Skin epidermis (tissue), 12 donors: ENCODE data around the gene COPB2.
A peak's percentile ranks its signal among the peaks of the same experiment; 100 is the strongest.
"Not testable (repeated sequence)": the region's sequence is repeated elsewhere in the genome, so short reads cannot be mapped to it uniquely, and the experiment has no call there.

Experiments used
- H3K27ac ChIP-seq, 21 experiments: fragments of 200-600 bp; sonication (generic) in 11 of 21; one replicate each; pipeline ENCODE4 v1.5.0; 2020; ENCODE audit warnings: mild to moderate bottlenecking in 3 of 21, inconsistent platforms in 2 of 21, moderate library complexity in 2 of 21
- H3K4me3 ChIP-seq, 7 experiments: fragments of 200-600 bp; sonication (generic) in 2 of 7; one replicate each; pipeline ENCODE4 v1.5.0; 2020; ENCODE audit warnings: inconsistent platforms in 2 of 7, mild to moderate bottlenecking in 2 of 7, moderate library complexity in 1 of 7

The COPB2 gene

GRCh38 chr3:139389552-139390368, at the start of gene COPB2:
Gene COPB2, minus strand, starts transcription at chr3:139389647. Its CDS starts 97 bp downstream, at chr3:139389550.
- H3K4me3 ChIP-seq: peak within 1 kb of the TSS; percentile 63 to 100 (median 94)
- peak within 1 kb of the TSS; percentile 71 to 99 (median 96) for H3K27ac ChIP-seq

- no peak overlapping the region for H3K4me3 ChIP-seq
- peak overlapping the region in 20 of 21 experiments; percentile 0 to 81 (median 68) for H3K27ac ChIP-seq
Observed at GRCh38 chr3:139434764-139435307, 45.4 kb upstream of the COPB2 start.

GRCh38 chr3:139434228-139434627, 44.8 kb upstream of the COPB2 start:
- peak overlapping the region in 17 of 21 experiments; percentile 27 to 81 (median 69) for H3K27ac ChIP-seq

GRCh38 chr3:139433089-139433488, 43.6 kb upstream of the COPB2 start:
- Histone ChIP-seq H3K4me3 (no peak overlapping the region), H3K27ac (no peak overlapping the region)

More at GRCh38 chr3:139434228-139434627, 44.8 kb upstream of the COPB2 start:
- no peak overlapping the region for H3K4me3 ChIP-seq

GRCh38 chr3:139430493-139430892, 41.0 kb upstream of the COPB2 start:
- H3K27ac ChIP-seq: no peak overlapping the region
- no peak overlapping the region for H3K4me3 ChIP-seq

GRCh38 chr3:139427283-139428060, 38.0 kb upstream of the COPB2 start:
- Histone ChIP-seq H3K4me3 (no peak overlapping the region), H3K27ac (no peak overlapping the region)

- Histone ChIP-seq H3K4me3 (no peak overlapping the region), H3K27ac (no peak overlapping the region)
Observed at GRCh38 chr3:139425745-139426400, 36.4 kb upstream of the COPB2 start.

GRCh38 chr3:139423232-139423631, 33.8 kb upstream of the COPB2 start:
- H3K27ac ChIP-seq: no peak overlapping the region

GRCh38 chr3:139421460-139421859, 32.0 kb upstream of the COPB2 start:
- H3K4me3 ChIP-seq: no peak overlapping the region
- no peak overlapping the region for H3K27ac ChIP-seq

More at GRCh38 chr3:139423232-139423631, 33.8 kb upstream of the COPB2 start:
- no peak overlapping the region for H3K4me3 ChIP-seq

GRCh38 chr3:139421040-139421439, 31.6 kb upstream of the COPB2 start:
- Histone ChIP-seq H3K4me3 (no peak overlapping the region), H3K27ac (no peak overlapping the region)

GRCh38 chr3:139418144-139418543, 28.7 kb upstream of the COPB2 start:
- no peak overlapping the region for H3K27ac ChIP-seq
- H3K4me3 ChIP-seq: no peak overlapping the region

GRCh38 chr3:139416275-139416674, 26.8 kb upstream of the COPB2 start:
- no peak overlapping the region for H3K4me3 ChIP-seq
- H3K27ac ChIP-seq: no peak overlapping the region

- Histone ChIP-seq H3K27ac (no peak overlapping the region), H3K4me3 (no peak overlapping the region)
Observed at GRCh38 chr3:139414608-139415224, 25.3 kb upstream of the COPB2 start.

GRCh38 chr3:139412891-139413290, 23.4 kb upstream of the COPB2 start:
- not testable (repeated sequence) for H3K27ac ChIP-seq, H3K4me3 ChIP-seq

GRCh38 chr3:139401155-139401554, 11.7 kb upstream of the COPB2 start:
- H3K4me3 ChIP-seq, H3K27ac ChIP-seq: not testable (repeated sequence)

- H3K4me3 ChIP-seq: no peak overlapping the region
Observed at GRCh38 chr3:139396707-139397106, 7.3 kb upstream of the COPB2 start.

GRCh38 chr3:139394116-139394515, 4.7 kb upstream of the COPB2 start:
- H3K4me3 ChIP-seq: no peak overlapping the region

More at GRCh38 chr3:139396707-139397106, 7.3 kb upstream of the COPB2 start:
- H3K27ac ChIP-seq: no peak overlapping the region

GRCh38 chr3:139388821-139389551, 461 bp downstream of the COPB2 start:
- peak overlapping the region; percentile 42 to 99 (median 96) for H3K27ac ChIP-seq

More at GRCh38 chr3:139394116-139394515, 4.7 kb upstream of the COPB2 start:
- H3K27ac ChIP-seq: no peak overlapping the region

GRCh38 chr3:139388077-139388476, 1.4 kb downstream of the COPB2 start:
- Histone ChIP-seq H3K27ac (peak overlapping the region in 1 of 21 experiments; percentile 11), H3K4me3 (peak overlapping the region; percentile 3 to 100 (median 89))

More at GRCh38 chr3:139388821-139389551, 461 bp downstream of the COPB2 start:
- peak overlapping the region; percentile 63 to 100 (median 94) for H3K4me3 ChIP-seq
